HG02610 (cell line): Measurements from ENCODE around the gene ADGRL3.

ENCODE experiments used
- ATAC-seq: cut with Tn5 transposase; IDR thresholded peaks from one replicate; pipeline ENCODE4 v1.9.1; 2021; ENCODE audit warnings: mild to moderate bottlenecking, moderate library complexity; ENCODE audit not compliant: unreplicated experiment

ADGRL3 gene

DNA sequence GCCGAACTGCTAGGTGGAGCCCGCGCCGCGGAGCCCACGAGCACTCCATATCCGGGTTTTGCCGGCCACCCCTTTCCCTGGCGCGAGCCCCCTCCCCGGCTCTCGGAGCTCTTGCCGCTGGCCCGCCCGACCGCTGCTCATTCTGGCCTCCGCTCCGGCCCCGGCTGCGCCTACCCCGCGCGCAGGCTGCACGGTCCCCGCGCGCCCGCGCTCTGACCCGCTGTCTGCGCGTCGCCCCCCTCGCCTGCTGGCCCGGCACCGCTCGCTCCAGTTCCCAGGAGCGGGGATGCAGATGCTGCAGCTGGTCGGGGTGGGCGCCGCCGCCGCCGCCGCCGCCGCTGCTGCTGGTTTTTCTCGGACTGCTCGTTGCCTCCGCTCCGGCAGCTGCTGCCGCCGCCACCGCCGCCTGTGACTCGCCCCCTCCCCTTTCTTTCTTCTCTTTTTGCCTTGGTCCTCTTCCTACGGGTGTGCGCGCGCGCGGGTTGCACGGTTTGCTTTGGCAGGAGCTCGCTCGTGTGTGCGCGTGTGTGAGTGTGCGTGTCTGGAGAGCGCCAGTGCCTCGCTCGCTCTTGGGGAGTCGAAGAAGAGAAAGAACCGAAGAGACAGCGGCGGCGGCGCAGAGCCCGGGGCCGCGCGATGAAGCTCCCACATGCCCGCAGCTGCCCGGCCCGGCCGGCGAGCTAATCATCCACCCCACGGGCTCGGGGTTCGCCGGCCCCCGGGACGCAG lies at the start of gene ADGRL3:
ADGRL3 (plus strand) TSS at position 140 of the 729 bp plus-strand sequence.
- ATAC-seq, result no peak

GRCh38 chr4:61152433-61152832 lies 47.7 kb upstream of the ADGRL3 start:
- ATAC-seq, result no peak

DNA sequence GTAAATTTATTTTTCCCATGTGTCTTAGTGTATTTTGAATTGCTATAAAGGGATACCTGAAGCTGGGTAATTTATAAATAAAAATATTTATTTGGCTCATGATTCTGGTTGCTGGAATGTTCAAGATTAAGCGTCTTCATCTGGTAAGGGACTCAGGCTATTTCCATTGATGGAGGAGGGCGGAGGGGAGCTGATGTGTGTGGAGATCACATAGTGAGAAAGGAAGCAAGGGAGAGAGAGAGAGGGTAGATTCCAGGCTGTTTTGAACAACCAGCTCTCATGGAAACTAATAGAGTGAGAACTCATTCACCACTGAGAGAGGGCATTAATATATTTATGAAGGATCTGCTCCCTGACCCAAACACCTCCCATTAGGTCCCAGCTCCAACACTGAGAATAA lies 39.6 kb upstream of the ADGRL3 start:
- no peak for ATAC-seq

DNA sequence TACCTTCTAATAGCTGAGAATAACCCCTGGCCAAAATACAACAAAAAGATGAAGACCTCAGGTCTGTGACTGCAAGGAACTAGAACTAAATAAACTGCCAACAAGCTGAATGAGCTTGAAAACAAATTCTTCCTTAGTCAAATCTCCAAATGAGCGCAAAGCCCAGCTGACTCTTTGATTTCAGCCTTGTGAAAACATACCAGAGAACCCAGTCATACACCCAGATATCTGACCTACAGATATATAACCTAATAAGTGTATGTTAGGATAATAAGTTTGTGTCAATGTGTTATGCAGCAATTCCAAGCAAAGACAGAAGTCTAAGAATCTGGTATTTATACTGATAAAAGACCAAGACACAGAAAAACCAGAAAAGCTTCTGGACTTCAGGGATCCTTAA lies 38.0 kb upstream of the ADGRL3 start:
- ATAC-seq, result no peak

- ATAC-seq, result no peak
Measured at GRCh38 chr4:61173799-61174198, 26.3 kb upstream of the ADGRL3 start.

DNA sequence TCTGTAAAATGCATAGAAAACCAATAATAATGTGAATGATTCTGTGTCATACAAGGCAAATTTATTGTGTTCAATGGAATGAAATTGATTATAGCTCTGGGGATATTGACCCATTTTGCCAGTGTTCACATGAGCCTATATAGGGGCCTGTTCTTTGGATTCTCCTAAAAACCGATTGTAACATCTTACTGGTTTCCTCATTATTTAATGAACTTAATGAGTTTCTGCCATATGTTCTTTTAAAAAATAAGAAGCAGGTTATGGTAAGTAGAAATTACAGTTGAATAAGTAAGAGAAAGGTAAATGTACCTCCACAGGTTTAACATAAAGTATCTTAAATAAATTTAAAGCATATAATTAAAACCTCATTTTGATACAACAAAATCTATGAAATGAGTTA lies 24.6 kb upstream of the ADGRL3 start:
- ATAC-seq, result no peak

DNA sequence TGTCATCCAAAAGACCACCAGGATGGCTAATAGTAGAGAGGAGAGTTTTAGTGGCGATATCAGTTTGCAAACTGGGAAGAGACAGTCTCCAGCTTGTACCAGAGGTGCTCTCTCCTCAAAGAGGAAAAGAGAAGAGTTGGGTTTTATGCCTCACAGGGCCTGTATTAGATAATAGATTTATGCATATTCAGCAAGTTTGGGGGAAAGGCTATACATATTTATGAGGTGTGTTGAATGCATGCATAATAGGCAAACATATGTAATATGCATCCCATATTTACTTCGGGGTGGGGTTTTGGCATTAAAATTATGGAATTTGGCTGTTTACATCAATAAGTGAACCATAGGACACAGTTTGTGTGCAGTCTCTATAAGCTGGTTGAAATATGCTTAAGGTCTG lies 22.8 kb upstream of the ADGRL3 start:
- ATAC-seq, result no peak

- no peak for ATAC-seq
Measured at GRCh38 chr4:61180405-61180804, 19.7 kb upstream of the ADGRL3 start.

- ATAC-seq, result no peak
Measured at GRCh38 chr4:61182915-61183314, 17.2 kb upstream of the ADGRL3 start.

- ATAC-seq, result no peak
Measured at GRCh38 chr4:61185288-61185687, 14.8 kb upstream of the ADGRL3 start.

DNA sequence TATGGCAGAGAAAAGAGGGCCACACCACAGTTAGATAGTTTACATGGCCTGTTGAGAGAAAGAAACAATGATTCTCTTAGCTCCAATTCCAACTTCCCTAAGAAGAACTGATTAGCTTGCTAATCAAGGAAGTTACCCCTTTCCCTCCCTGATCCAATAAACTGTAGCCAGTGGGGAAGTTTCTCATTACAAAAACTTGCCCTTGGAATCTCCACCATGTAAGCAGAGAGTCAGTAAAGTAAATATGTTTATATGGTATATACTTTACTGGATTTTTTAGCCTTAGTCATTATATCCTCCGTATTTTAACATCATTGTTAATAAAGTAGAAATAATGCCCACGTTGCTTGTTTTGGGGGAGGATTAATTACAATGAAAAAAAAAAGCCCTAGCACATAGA lies 7.7 kb upstream of the ADGRL3 start:
- no peak for ATAC-seq

- no peak for ATAC-seq
Measured at GRCh38 chr4:61193863-61194262, 6.3 kb upstream of the ADGRL3 start.

GRCh38 chr4:61194571-61194970 lies 5.6 kb upstream of the ADGRL3 start:
- ATAC-seq, result no peak

- no peak for ATAC-seq
Measured at GRCh38 chr4:61195101-61195500, 5.0 kb upstream of the ADGRL3 start.

GRCh38 chr4:61198686-61199085 lies 1.4 kb upstream of the ADGRL3 start:
- ATAC-seq, result no peak

DNA sequence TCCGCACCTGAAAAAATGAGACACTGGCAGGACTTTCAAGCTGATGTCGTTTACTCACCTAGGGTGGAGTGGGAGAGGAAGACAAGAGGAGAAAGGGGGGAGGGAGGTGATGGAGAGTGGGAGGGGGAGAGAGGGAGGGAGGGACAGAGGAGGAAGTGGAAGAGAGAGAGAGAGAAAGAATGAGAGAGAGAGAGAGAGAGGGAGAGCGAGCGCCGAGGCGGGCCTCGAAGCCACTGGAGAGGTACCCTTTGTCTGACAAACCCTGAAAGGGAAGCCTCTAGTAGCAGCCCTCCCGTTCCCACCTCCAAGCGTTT lies 296 bp upstream of the ADGRL3 start:
- no peak for ATAC-seq

- ATAC-seq, result no peak
Measured at GRCh38 chr4:61200916-61201526, 895 bp downstream of the ADGRL3 start.

DNA sequence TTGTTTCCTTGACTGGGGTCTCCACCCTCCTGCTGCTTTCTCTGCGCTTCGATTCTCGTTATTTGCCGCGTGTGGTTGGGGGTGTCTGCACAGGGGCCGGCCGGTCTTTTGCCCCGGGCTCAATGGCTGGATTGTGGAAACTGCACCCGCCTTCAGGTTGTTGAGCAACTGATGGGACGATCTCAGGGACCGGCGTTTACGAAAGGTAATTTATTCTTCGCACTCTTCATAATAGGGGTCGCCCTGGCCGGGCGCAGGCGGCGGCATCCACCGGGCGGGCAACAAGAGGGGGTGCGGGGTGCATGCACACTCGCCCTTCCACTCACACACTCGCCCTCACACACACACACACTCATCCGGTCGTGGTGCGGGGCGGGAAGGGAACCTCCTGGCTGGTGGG lies 1.4 kb downstream of the ADGRL3 start:
- no peak for ATAC-seq

GRCh38 chr4:61201961-61202637 lies 2.0 kb downstream of the ADGRL3 start:
- ATAC-seq, result no peak

- ATAC-seq, result no peak
Measured at GRCh38 chr4:61202638-61203435, 2.7 kb downstream of the ADGRL3 start.

DNA sequence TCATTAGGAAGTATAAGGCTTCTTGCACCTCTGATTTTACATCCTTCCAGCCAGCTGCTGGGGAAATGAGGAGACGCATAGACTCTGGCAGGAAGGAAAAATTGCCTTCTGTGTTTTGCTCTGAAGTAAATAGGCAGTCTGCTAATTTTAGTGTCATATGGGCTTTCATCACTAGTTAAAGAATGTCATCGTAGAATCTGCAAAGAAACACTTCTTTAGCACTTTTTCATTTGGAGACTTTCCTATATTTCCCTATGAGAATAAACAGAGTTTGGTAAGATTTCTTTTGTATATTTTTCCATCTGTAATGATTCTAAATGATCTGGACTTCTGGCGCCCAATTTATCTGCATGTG lies 3.3 kb downstream of the ADGRL3 start:
- ATAC-seq, result no peak
